Ishikawa (cell line): ENCODE results near the gene CUEDC1.

Experiments used
- CEBPB ChIP-seq: IDR thresholded peaks from 2 replicates; pipeline ENCODE4 v1.6.1; 2012
- CREB1 ChIP-seq: IDR thresholded peaks from 2 replicates; pipeline ENCODE4 v1.6.1; 2012; ENCODE audit warnings: low read depth
- EGR1 ChIP-seq: IDR thresholded peaks from 2 replicates; pipeline ENCODE4 v1.6.1; 2012
- FOXM1 ChIP-seq: IDR thresholded peaks from 2 replicates; pipeline ENCODE4 v1.6.1; 2012; ENCODE audit warnings: low read depth, borderline replicate concordance
- NFIC ChIP-seq: IDR thresholded peaks from 2 replicates; pipeline ENCODE4 v1.6.1; 2012
- RAD21 ChIP-seq: IDR thresholded peaks from 2 replicates; pipeline ENCODE4 v1.6.1; 2012; ENCODE audit warnings: low read depth
- REST ChIP-seq: IDR thresholded peaks from 2 replicates; pipeline ENCODE4 v1.6.1; 2012; ENCODE audit warnings: low read depth, mild to moderate bottlenecking
- TAF1 ChIP-seq: IDR thresholded peaks from 2 replicates; pipeline ENCODE4 v1.6.1; 2012; ENCODE audit warnings: low read depth, mild to moderate bottlenecking
- TCF12 ChIP-seq: IDR thresholded peaks from 2 replicates; pipeline ENCODE4 v1.6.1; 2012; ENCODE audit warnings: low read depth
- TEAD4 ChIP-seq: IDR thresholded peaks from 2 replicates; pipeline ENCODE4 v1.6.1; 2012
- USF1 ChIP-seq: IDR thresholded peaks from 2 replicates; pipeline ENCODE4 v1.6.1; 2012
- YY1 ChIP-seq: IDR thresholded peaks from 2 replicates; pipeline ENCODE4 v1.6.1; 2012; ENCODE audit warnings: low read depth
- ZBTB7A ChIP-seq: IDR thresholded peaks from 2 replicates; pipeline ENCODE4 v1.6.1; 2012; ENCODE audit warnings: low read depth
- TF ChIP-seq, protein P1 (sequence below): IDR thresholded peaks from 2 replicates; pipeline ENCODE4 v1.6.1; 2012

Gene CUEDC1

DNA sequence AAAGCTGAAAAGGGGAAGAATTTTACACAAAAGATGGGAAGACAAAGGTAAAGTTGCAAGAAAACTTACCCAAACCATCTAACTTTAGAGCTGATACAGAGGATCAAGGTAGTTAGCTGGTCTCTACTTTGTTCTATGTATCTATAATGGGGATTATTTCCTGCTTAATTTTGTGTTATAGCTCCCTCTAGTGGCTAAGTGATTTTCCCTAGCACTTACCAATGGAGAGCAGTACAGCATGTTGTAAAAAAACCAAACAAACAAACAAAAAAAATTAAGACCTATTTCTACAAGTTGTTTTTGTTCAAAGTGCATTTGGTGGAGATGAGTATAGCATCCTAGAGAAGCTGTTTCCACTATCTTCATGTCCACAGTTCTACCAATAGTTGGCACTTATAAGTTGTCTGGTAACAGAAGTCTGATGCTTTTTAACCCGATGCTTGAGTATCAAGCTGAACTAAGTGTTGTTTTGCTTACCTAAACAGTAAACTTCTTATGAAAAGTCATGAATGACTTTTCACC lies 44.3 kb upstream of the CUEDC1 start:
- TF ChIP-seq TAF1 (no peak), RAD21 (peak; percentile 55)

DNA sequence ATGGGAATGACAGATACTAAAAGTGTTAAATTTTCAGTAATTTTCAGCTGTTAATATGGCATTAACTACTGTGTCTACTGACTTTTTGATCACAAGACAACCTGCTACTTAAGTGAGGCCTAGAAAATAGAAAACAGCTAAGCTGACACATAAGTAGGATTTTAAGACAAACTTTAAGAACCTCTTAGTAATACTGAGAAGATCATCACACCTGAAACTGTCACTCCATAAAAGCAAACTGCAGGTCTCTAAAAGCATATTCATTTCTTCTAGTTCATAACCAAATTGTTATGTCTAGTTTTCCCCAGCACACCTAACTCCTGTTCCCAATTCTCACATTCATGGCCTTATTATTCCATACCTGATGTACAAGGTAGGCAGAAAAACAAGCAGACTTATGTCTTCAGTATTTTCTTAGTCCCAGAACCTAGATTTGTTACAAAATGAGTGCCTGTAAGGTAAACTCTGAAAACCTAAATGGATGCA lies 43.8 kb upstream of the CUEDC1 start:
- TF ChIP-seq NFIC (no peak), CEBPB (no peak), CREB1 (no peak), TEAD4 (no peak), REST (no peak), RAD21 (no peak), FOXM1 (no peak)
- TF ChIP-seq, protein P1, sequence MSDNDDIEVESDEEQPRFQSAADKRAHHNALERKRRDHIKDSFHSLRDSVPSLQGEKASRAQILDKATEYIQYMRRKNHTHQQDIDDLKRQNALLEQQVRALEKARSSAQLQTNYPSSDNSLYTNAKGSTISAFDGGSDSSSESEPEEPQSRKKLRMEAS = no peak

- TF ChIP-seq YY1 (no peak), EGR1 (no peak), NFIC (no peak), TAF1 (no peak), CREB1 (no peak), TCF12 (no peak)
- TF ChIP-seq, protein P1 = no peak
These were observed 42.0 kb upstream of the CUEDC1 start for GRCh38 chr17:57997085-57997809.

- TF ChIP-seq RAD21 (peak; percentile 63), USF1 (no peak), REST (no peak), FOXM1 (no peak)
These were observed 40.1 kb upstream of the CUEDC1 start for GRCh38 chr17:57995076-57995956.

DNA sequence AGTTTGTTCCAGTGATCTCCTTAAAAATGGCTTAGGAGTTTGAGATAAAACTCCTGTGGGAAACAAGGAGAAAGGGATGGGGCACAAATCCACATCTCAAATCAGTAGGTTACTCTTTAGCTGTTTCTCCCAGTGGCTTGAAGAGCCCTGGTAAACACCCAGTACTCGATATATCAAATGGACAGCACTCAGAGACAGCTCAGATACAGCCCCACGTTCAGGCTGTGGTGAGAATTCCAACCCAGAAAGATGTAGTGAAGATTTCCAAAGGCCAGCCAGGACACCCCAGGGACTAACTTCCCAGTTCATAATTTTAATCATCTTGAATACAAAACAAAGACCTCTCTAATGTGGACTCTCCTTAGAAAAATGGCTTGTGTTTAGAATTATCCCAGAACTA lies 39.2 kb upstream of the CUEDC1 start:
- no peak for TF ChIP-seq TCF12
- no peak for TF ChIP-seq YY1
- TF ChIP-seq, protein P1 = no peak
- TF ChIP-seq USF1 = no peak
- TF ChIP-seq ZBTB7A = no peak
- no peak for TF ChIP-seq RAD21
